ENCODE data around the gene VPS52. TPM values are rescaled to one million over a fixed set of nuclear protein-coding genes. Genes with fewer than 3 reads are reported as not detected.

VPS52 gene
- total and polyA plus RNA-seq, 2 donors (not counting 1 experiment from before 2014, with no cell fraction given) = 44.9 to 53.2 TPM

DNA sequence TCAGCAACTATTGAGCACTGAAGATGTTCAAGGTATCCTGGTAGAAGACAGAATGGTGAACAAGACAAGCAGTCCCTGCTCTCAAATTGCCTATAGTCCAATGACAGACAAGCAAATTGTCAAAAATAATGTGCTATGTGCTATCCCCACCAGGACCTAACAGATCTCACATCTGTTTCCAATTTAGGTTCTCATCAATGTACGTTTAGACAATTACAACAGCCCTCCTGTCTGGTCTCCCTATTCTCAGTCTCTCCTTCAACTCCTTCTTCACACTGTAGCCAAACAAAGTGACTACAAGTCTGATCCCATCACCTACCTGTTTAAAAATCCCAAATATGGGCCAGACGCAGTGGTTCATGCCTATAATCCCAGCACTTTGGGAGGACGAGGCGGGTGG lies 34.7 kb upstream of the VPS52 start:
- TF ChIP-seq, protein P1, sequence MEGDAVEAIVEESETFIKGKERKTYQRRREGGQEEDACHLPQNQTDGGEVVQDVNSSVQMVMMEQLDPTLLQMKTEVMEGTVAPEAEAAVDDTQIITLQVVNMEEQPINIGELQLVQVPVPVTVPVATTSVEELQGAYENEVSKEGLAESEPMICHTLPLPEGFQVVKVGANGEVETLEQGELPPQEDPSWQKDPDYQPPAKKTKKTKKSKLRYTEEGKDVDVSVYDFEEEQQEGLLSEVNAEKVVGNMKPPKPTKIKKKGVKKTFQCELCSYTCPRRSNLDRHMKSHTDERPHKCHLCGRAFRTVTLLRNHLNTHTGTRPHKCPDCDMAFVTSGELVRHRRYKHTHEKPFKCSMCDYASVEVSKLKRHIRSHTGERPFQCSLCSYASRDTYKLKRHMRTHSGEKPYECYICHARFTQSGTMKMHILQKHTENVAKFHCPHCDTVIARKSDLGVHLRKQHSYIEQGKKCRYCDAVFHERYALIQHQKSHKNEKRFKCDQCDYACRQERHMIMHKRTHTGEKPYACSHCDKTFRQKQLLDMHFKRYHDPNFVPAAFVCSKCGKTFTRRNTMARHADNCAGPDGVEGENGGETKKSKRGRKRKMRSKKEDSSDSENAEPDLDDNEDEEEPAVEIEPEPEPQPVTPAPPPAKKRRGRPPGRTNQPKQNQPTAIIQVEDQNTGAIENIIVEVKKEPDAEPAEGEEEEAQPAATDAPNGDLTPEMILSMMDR (conservative IDR thresholded peaks at IDR 0.05 in 1 of 2, IDR thresholded peaks at IDR 0.05 in 1 of 2; ENCODE audit: low read depth in 1 of 2, low read length in 2 of 2) = no peak
- TF ChIP-seq EZH2 (IDR thresholded peaks at IDR 0.05; ENCODE audit: low read length, missing control alignments) = no peak
- Histone ChIP-seq H2AFZ (ENCODE audit: low read length) (no peak overlapping the region), H3K27me3 (ENCODE audit: control insufficient read depth, insufficient read depth, low read length) (no peaks in the 10 kb centered on the region), H3K9me3 (ENCODE audit: control insufficient read depth, insufficient read depth, low read depth, low read length) (no peaks in the 10 kb centered on the region), H3K36me3 (ENCODE audit: control insufficient read depth, insufficient read depth, low read length) (peaks cover 17% of the 10 kb centered on the region), H3K9ac (ENCODE audit: insufficient read depth, low read length) (no peak overlapping the region), H3K4me2 (ENCODE audit: extremely low read depth, insufficient read depth, low read length) (no peak overlapping the region), H3K4me1 (ENCODE audit: control insufficient read depth, extremely low read depth, insufficient read depth, low read length) (no peaks in the 10 kb centered on the region), H3K4me3 (replicated peaks in 1 of 4; ENCODE audit: control extremely low read depth in 1 of 4, insufficient read depth in 1 of 4, low read depth in 3 of 4, low read length in 4 of 4) (no peak overlapping the region), H4K20me1 (ENCODE audit: control insufficient read depth, extremely low read depth, insufficient read depth, low read length) (no peaks in the 10 kb centered on the region), H3K79me2 (ENCODE audit: control insufficient read depth, insufficient read depth, low read length) (peaks cover 20% of the 10 kb centered on the region), H3K27ac (ENCODE audit: insufficient read depth, low read length) (no peak overlapping the region)
- DNase-seq (ENCODE audit: low read depth in 2 of 2) = no peak

GRCh38 chr6:33305052-33305451 lies 33.4 kb upstream of the VPS52 start:
- H3K9ac ChIP-seq (ENCODE audit: insufficient read depth, low read length) = no peak overlapping the region
- H3K9me3 ChIP-seq (ENCODE audit: control insufficient read depth, insufficient read depth, low read depth, low read length) = no peaks in the 10 kb centered on the region
- H2AFZ ChIP-seq (ENCODE audit: low read length) = no peak overlapping the region
- H3K27ac ChIP-seq (ENCODE audit: insufficient read depth, low read length) = no peak overlapping the region
- H3K79me2 ChIP-seq (ENCODE audit: control insufficient read depth, insufficient read depth, low read length) = peaks cover 18% of the 10 kb centered on the region
- TF ChIP-seq EZH2 (IDR thresholded peaks at IDR 0.05; ENCODE audit: low read length, missing control alignments) = no peak
- TF ChIP-seq, protein P1 (conservative IDR thresholded peaks at IDR 0.05 in 1 of 2, IDR thresholded peaks at IDR 0.05 in 1 of 2; ENCODE audit: low read depth in 1 of 2, low read length in 2 of 2) = no peak
- DNase-seq (ENCODE audit: low read depth in 2 of 2) = no peak
- H3K36me3 ChIP-seq (ENCODE audit: control insufficient read depth, insufficient read depth, low read length) = peaks cover 17% of the 10 kb centered on the region
- no peaks in the 10 kb centered on the region for H3K4me1 ChIP-seq (ENCODE audit: control insufficient read depth, extremely low read depth, insufficient read depth, low read length)
- H3K4me3 ChIP-seq (replicated peaks in 1 of 4; ENCODE audit: control extremely low read depth in 1 of 4, insufficient read depth in 1 of 4, low read depth in 3 of 4, low read length in 4 of 4) = no peak overlapping the region
- no peaks in the 10 kb centered on the region for H4K20me1 ChIP-seq (ENCODE audit: control insufficient read depth, extremely low read depth, insufficient read depth, low read length)
- H3K27me3 ChIP-seq (ENCODE audit: control insufficient read depth, insufficient read depth, low read length) = no peaks in the 10 kb centered on the region
- no peak overlapping the region for H3K4me2 ChIP-seq (ENCODE audit: extremely low read depth, insufficient read depth, low read length)

DNA sequence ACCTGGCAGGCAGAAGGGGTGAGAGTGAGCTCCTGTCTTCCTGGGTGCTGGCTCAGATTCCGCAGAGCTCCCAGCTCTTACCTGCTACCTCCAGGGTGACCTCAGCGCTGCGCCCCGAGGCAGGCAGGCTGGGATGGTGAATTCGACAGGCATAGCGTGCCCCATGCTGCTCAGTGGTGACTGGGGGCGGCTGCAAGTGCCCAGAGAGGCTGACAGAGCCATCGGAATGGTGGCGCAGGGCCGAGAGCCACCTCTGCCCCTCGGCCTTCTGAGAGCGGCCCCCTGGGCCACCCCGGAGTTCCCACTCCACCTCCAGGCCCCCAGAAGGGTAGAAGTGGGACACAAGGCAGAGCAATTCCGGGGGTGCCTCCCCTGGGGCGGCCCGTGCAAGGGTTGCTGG lies 32.5 kb upstream of the VPS52 start:
- Histone ChIP-seq H2AFZ (ENCODE audit: low read length) (no peak overlapping the region), H3K4me2 (ENCODE audit: extremely low read depth, insufficient read depth, low read length) (no peak overlapping the region), H3K27me3 (ENCODE audit: control insufficient read depth, insufficient read depth, low read length) (no peaks in the 10 kb centered on the region), H3K36me3 (ENCODE audit: control insufficient read depth, insufficient read depth, low read length) (peaks cover 17% of the 10 kb centered on the region), H3K79me2 (ENCODE audit: control insufficient read depth, insufficient read depth, low read length) (peaks cover 18% of the 10 kb centered on the region), H3K4me1 (ENCODE audit: control insufficient read depth, extremely low read depth, insufficient read depth, low read length) (no peaks in the 10 kb centered on the region), H3K27ac (ENCODE audit: insufficient read depth, low read length) (no peak overlapping the region), H3K4me3 (replicated peaks in 1 of 4; ENCODE audit: control extremely low read depth in 1 of 4, insufficient read depth in 1 of 4, low read depth in 3 of 4, low read length in 4 of 4) (no peak overlapping the region), H3K9me3 (ENCODE audit: control insufficient read depth, insufficient read depth, low read depth, low read length) (no peaks in the 10 kb centered on the region), H3K9ac (ENCODE audit: insufficient read depth, low read length) (no peak overlapping the region), H4K20me1 (ENCODE audit: control insufficient read depth, extremely low read depth, insufficient read depth, low read length) (no peaks in the 10 kb centered on the region)
- TF ChIP-seq EZH2 (IDR thresholded peaks at IDR 0.05; ENCODE audit: low read length, missing control alignments) = no peak
- TF ChIP-seq, protein P1 (conservative IDR thresholded peaks at IDR 0.05 in 1 of 2, IDR thresholded peaks at IDR 0.05 in 1 of 2; ENCODE audit: low read depth in 1 of 2, low read length in 2 of 2) = no peak
- DNase-seq (ENCODE audit: low read depth in 2 of 2) = no peak

Measured in fibroblast of lung (primary cell).